ENCODE results near the gene WDR86. TPM values are rescaled to one million over a fixed set of nuclear protein-coding genes. Genes with fewer than 3 reads are reported as not detected.

Gene WDR86
- total RNA-seq, 2 donors from 2014 or later, result 8.5 TPM; not detected in 1

DNA sequence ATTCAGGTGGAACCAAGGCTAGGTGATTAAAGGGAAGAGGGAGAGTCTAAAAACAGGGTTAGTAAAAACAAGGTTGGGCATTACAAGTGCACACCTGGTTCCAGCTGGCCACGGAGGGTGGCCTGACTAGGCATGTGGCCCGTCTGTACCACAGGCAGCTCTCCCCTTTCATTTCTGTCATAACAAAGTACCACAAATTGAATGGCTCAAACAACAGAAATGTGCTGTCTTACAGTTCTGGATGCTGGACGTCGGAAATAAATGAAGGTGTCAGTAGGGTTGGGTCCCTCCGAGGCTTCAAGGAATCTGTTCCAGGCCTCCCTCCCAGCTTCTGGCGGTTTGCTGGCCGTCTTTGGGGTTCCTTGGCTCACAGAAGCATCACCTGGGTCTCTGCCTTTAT is 13.4 kb upstream of the WDR86 start:
- H3K27ac ChIP-seq, result no peak overlapping the region
- no peaks in the 10 kb centered on the region for H3K27me3 ChIP-seq (replicated peaks; ENCODE audit: insufficient read depth)
- peaks cover 16 to 33% of the 10 kb centered on the region in 2 donors for H3K4me1 ChIP-seq (ENCODE audit: control insufficient read depth in 1 of 2, low read depth in 2 of 2)
- no peaks in the 10 kb centered on the region for H3K36me3 ChIP-seq
- peaks cover 12% of the 10 kb centered on the region for H3K9me3 ChIP-seq
- no peak overlapping the region for H3K4me3 ChIP-seq
- TF ChIP-seq, protein P1, sequence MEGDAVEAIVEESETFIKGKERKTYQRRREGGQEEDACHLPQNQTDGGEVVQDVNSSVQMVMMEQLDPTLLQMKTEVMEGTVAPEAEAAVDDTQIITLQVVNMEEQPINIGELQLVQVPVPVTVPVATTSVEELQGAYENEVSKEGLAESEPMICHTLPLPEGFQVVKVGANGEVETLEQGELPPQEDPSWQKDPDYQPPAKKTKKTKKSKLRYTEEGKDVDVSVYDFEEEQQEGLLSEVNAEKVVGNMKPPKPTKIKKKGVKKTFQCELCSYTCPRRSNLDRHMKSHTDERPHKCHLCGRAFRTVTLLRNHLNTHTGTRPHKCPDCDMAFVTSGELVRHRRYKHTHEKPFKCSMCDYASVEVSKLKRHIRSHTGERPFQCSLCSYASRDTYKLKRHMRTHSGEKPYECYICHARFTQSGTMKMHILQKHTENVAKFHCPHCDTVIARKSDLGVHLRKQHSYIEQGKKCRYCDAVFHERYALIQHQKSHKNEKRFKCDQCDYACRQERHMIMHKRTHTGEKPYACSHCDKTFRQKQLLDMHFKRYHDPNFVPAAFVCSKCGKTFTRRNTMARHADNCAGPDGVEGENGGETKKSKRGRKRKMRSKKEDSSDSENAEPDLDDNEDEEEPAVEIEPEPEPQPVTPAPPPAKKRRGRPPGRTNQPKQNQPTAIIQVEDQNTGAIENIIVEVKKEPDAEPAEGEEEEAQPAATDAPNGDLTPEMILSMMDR (IDR thresholded peaks at IDR 0.05), result no peak
- no peak for DNase-seq (ENCODE audit: low spot score)
- no peak for ATAC-seq (ENCODE audit: insufficient number of reproducible peaks, low FRiP score, low read depth)

DNA sequence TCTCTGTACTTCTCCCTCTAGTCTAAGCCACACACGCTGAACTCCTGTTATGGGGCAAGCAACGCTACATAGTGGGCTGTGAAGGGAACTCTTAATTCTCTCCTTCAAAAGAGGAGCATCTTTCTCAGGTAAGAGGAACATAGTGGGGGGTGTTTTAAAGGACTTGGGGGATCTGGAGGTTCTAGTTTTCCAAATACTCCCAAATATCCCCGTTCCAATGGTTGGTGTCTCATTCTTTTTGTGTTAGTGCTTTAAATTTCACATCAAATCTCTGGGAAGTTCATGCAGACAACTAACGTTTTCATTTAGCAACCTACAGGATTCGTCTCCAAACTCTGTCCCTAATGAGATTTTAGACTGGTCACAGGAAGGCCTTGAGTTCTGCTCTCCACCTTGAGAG is 12.4 kb upstream of the WDR86 start:
- no peak overlapping the region for H3K27ac ChIP-seq
- no peak for ATAC-seq (ENCODE audit: insufficient number of reproducible peaks, low FRiP score, low read depth)
- no peak for DNase-seq (ENCODE audit: low spot score)
- no peaks in the 10 kb centered on the region for H3K27me3 ChIP-seq (replicated peaks; ENCODE audit: insufficient read depth)
- H3K9me3 ChIP-seq, result peaks cover 12% of the 10 kb centered on the region
- H3K4me3 ChIP-seq, result no peak overlapping the region
- H3K4me1 ChIP-seq (ENCODE audit: control insufficient read depth in 1 of 2, low read depth in 2 of 2), result peaks cover 8 to 23% of the 10 kb centered on the region in 2 donors
- TF ChIP-seq, protein P1 (IDR thresholded peaks at IDR 0.05), result no peak
- no peaks in the 10 kb centered on the region for H3K36me3 ChIP-seq

DNA sequence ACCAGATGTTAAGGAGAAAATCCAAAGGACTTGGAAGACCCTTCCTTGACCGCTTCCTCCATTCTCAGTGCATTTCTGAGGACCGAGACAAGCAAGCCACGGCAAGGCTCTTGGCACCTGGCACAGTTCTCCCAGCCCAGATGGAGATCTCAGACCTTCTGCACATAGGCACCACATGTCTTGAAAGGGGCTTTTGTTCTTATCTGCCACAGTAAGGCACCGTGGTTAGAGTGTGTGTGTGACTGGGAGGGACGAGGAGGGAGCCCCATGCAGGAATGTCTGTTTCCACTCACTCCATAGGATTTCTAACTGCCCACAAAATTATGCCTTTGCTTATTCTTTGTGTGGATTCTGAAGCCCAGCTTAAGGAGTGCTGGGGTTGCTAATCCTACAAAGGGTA is 10.3 kb upstream of the WDR86 start:
- no peaks in the 10 kb centered on the region for H3K36me3 ChIP-seq
- H3K27ac ChIP-seq, result no peak overlapping the region
- no peak for ATAC-seq (ENCODE audit: insufficient number of reproducible peaks, low FRiP score, low read depth)
- peaks cover 0 to 2% of the 10 kb centered on the region in 2 donors for H3K4me1 ChIP-seq (ENCODE audit: control insufficient read depth in 1 of 2, low read depth in 2 of 2)
- no peak for DNase-seq (ENCODE audit: low spot score)
- H3K9me3 ChIP-seq, result peaks cover 12% of the 10 kb centered on the region
- no peaks in the 10 kb centered on the region for H3K27me3 ChIP-seq (replicated peaks; ENCODE audit: insufficient read depth)
- H3K4me3 ChIP-seq, result no peak overlapping the region
- TF ChIP-seq, protein P1 (IDR thresholded peaks at IDR 0.05), result no peak

DNA sequence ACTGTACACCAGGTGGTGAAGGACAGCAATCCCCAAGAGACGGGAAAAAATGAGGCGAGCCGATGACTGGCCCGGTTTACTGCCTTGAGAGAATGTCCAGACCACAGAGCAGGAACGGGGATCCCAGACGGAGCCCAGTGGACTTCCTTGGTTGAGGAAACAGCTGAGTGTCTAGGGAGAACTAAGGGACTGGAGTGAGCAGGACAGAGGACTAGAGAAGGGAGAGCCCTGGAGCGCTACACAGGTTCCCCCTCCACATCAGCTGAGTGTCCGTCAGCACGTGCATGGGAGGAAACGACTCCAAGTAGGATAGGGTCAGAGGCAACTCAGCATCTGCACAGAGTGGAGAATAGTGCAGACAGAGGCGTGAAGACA is 7.1 kb upstream of the WDR86 start:
- Histone ChIP-seq H3K27ac (no peak overlapping the region), H3K27me3 (replicated peaks; ENCODE audit: insufficient read depth) (no peaks in the 10 kb centered on the region)

DNA sequence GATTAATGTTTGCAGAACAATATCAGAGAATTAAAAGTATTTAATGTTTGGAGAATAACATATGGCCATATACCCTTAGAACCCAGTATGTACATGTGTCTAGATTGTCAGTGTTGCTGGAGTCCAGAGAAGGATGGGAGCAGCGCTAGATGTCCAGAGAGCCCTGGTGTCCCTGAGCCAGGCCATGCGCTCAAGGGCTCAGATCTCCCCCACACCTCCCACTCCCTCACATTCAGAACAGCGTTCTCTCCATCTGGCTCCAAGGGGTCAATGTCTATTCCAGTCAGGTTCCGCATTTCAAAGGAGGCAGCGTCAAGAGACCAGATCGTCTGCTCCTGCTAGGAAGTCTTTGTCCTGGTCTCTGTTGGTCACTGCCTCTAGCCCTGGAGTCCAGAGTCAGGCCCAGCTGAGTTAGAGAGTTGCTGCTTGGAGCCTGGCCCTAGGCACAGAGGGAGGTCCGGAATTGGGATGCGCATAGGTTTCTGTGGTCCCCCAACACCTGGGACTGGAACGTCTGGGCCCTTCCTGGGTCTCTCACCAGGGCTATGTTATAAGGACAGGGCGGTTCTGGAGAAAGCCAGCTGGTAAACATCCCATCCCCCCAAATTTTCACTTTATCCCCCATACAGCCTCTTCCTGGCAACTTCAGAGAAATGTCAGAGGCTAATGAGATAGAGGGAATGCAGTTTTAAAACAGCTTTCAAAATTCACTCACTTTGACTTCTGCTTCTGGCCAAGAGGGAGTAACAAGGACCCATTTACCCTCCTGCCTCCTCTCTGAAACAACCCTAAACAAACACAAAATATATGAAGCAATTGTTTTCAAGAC is 6.5 kb upstream of the WDR86 start:
- Histone ChIP-seq H3K27ac (no peak overlapping the region), H3K27me3 (replicated peaks; ENCODE audit: insufficient read depth) (no peaks in the 10 kb centered on the region), H3K9me3 (peaks cover 6% of the 10 kb centered on the region), H3K4me1 (ENCODE audit: control insufficient read depth in 1 of 2, low read depth in 2 of 2) (no peaks in the 10 kb centered on the region), H3K4me3 (no peak overlapping the region), H3K36me3 (no peaks in the 10 kb centered on the region)
- no peak for ATAC-seq (ENCODE audit: insufficient number of reproducible peaks, low FRiP score, low read depth)
- DNase-seq (ENCODE audit: low spot score), result no peak
- TF ChIP-seq, protein P1 (IDR thresholded peaks at IDR 0.05), result no peak

More for the DNA sequence above, 7.1 kb upstream of the WDR86 start:
- Histone ChIP-seq H3K36me3 (no peaks in the 10 kb centered on the region), H3K4me1 (ENCODE audit: control insufficient read depth in 1 of 2, low read depth in 2 of 2) (no peaks in the 10 kb centered on the region), H3K4me3 (no peak overlapping the region), H3K9me3 (peaks cover 6% of the 10 kb centered on the region)
- ATAC-seq (ENCODE audit: insufficient number of reproducible peaks, low FRiP score, low read depth), result no peak
- DNase-seq (ENCODE audit: low spot score), result no peak
- TF ChIP-seq, protein P1 (IDR thresholded peaks at IDR 0.05), result no peak
